Activated CD4-positive, alpha-beta T cell treated with anti-CD3 and anti-CD28 coated beads, Interleukin-2, amount 10 ng/mL, durations not matched to agents 24 days and 14 days (primary cell): ENCODE measurements around the gene TMEM270. TPM values are rescaled to one million over a fixed set of nuclear protein-coding genes. Genes with fewer than 3 reads are reported as not detected.
"Not testable (repeated sequence)": the region's sequence is repeated elsewhere in the genome, so short reads cannot be mapped to it uniquely, and the experiment has no call there.

ENCODE experiments used
- DNase-seq: peaks from one replicate; pipeline ENCODE4 v3.0.0; 2022
- H3K27ac Mint-ChIP-seq: one replicate; pipeline ENCODE4 v1.8.0; 2022; ENCODE audit warnings: mild to moderate bottlenecking, mixed read lengths
- H3K27me3 Mint-ChIP-seq: one replicate; pipeline ENCODE4 v1.8.0; 2022; ENCODE audit warnings: mixed read lengths
- H3K36me3 Mint-ChIP-seq: one replicate; pipeline ENCODE4 v1.8.0; 2022; ENCODE audit warnings: low read depth, mild to moderate bottlenecking, mixed read lengths
- H3K4me1 Mint-ChIP-seq: one replicate; pipeline ENCODE4 v1.8.0; 2021; ENCODE audit warnings: mixed read lengths
- H3K4me3 Mint-ChIP-seq: one replicate; pipeline ENCODE4 v1.8.0; 2022; ENCODE audit warnings: mild to moderate bottlenecking, moderate library complexity, mixed read lengths
- H3K9me3 Mint-ChIP-seq: one replicate; pipeline ENCODE4 v1.8.0; 2021; ENCODE audit warnings: mixed read lengths
- intact Hi-C: fragments of 100-400 bp; cut with micrococcal nuclease; formaldehyde crosslinking; loops from one replicate; pipeline ENCODE4 v1.15.1; 2023
- total RNA-seq: library from RNA; stranded (reverse); gene quantifications from 2 replicates; pipeline ENCODE4 v1.2.3, GENCODE V29; 2022

The TMEM270 gene
- total RNA-seq, 1 donor from 2014 or later = not detected

GRCh38 chr7:73839743-73840714 is 20.9 kb upstream of the TMEM270 start:
- no peak overlapping the region for H3K27ac Mint-ChIP-seq
- H3K4me1 Mint-ChIP-seq = peaks cover 9% of the 10 kb centered on the region
- no peaks in the 10 kb centered on the region for H3K9me3 Mint-ChIP-seq
- DNase-seq = no peak
- H3K4me3 Mint-ChIP-seq = no peak overlapping the region
- peaks cover 11% of the 10 kb centered on the region for H3K27me3 Mint-ChIP-seq
- H3K36me3 Mint-ChIP-seq = no peaks in the 10 kb centered on the region
- intact Hi-C loops = no loop called here

- DNase-seq = no peak
- H3K9me3 Mint-ChIP-seq = no peaks in the 10 kb centered on the region
- H3K4me1 Mint-ChIP-seq = peaks cover 9% of the 10 kb centered on the region
- H3K27me3 Mint-ChIP-seq = peaks cover 14% of the 10 kb centered on the region
- intact Hi-C loops = no loop called here
- H3K4me3 Mint-ChIP-seq = no peak overlapping the region
- no peak overlapping the region for H3K27ac Mint-ChIP-seq
- H3K36me3 Mint-ChIP-seq = no peaks in the 10 kb centered on the region
Observed at GRCh38 chr7:73840715-73841379, 20.1 kb upstream of the TMEM270 start.

- peak overlapping the region; percentile 86 for H3K4me3 Mint-ChIP-seq
- no peak overlapping the region for H3K27ac Mint-ChIP-seq
- peaks cover 9% of the 10 kb centered on the region for H3K4me1 Mint-ChIP-seq
- H3K27me3 Mint-ChIP-seq = peaks cover 15% of the 10 kb centered on the region
- intact Hi-C loops = loop anchor here (1.0 kb wide), 1 partner anchor 10 kb away; no protein-coding TSS in a partner anchor
- H3K9me3 Mint-ChIP-seq = no peaks in the 10 kb centered on the region
- H3K36me3 Mint-ChIP-seq = no peaks in the 10 kb centered on the region
- no peak for DNase-seq
Observed at GRCh38 chr7:73841689-73842066, 19.3 kb upstream of the TMEM270 start.

- intact Hi-C loops = loop anchor here (1.0 kb wide), 1 partner anchor 9 kb away; no protein-coding TSS in a partner anchor
- Mint-ChIP-seq H3K27me3 (peaks cover 15% of the 10 kb centered on the region), H3K9me3 (no peaks in the 10 kb centered on the region), H3K4me1 (peaks cover 9% of the 10 kb centered on the region), H3K36me3 (no peaks in the 10 kb centered on the region), H3K27ac (peak within 1 kb of the TSS; percentile 77), H3K4me3 (peak within 1 kb of the TSS; percentile 86)
- peak; percentile 97 for DNase-seq
Observed at GRCh38 chr7:73842067-73842976, 18.6 kb upstream of the TMEM270 start, which contains the start of gene METTL27. Gene METTL27 (minus strand): TSS chr7:73842516. CDS start chr7:73842140, 376 bp downstream.

GRCh38 chr7:73844131-73844547 is 16.8 kb upstream of the TMEM270 start:
- peaks cover 6% of the 10 kb centered on the region for H3K4me1 Mint-ChIP-seq
- intact Hi-C loops = no loop called here
- no peak for DNase-seq
- no peaks in the 10 kb centered on the region for H3K9me3 Mint-ChIP-seq
- no peaks in the 10 kb centered on the region for H3K36me3 Mint-ChIP-seq
- peaks cover 21% of the 10 kb centered on the region for H3K27me3 Mint-ChIP-seq
- no peak overlapping the region for H3K4me3 Mint-ChIP-seq
- no peak overlapping the region for H3K27ac Mint-ChIP-seq

- intact Hi-C loops = no loop called here
- Mint-ChIP-seq H3K9me3 (no peaks in the 10 kb centered on the region), H3K4me3 (no peak overlapping the region), H3K4me1 (peaks cover 9% of the 10 kb centered on the region), H3K36me3 (no peaks in the 10 kb centered on the region), H3K27ac (no peak overlapping the region), H3K27me3 (peaks cover 24% of the 10 kb centered on the region)
- no peak for DNase-seq
Observed at GRCh38 chr7:73844848-73845460, 16.0 kb upstream of the TMEM270 start.

- intact Hi-C loops = not testable (repeated sequence)
Observed at GRCh38 chr7:73845701-73846195, 15.2 kb upstream of the TMEM270 start.

GRCh38 chr7:73847941-73848723 is 12.8 kb upstream of the TMEM270 start:
- Mint-ChIP-seq H3K4me3 (no peak overlapping the region), H3K36me3 (no peaks in the 10 kb centered on the region), H3K27ac (no peak overlapping the region), H3K27me3 (peaks cover 32% of the 10 kb centered on the region), H3K4me1 (peaks cover 27% of the 10 kb centered on the region), H3K9me3 (no peaks in the 10 kb centered on the region)
- intact Hi-C loops = no loop called here
- no peak for DNase-seq

More at GRCh38 chr7:73845701-73846195, 15.2 kb upstream of the TMEM270 start:
- not testable (repeated sequence) for H3K36me3 Mint-ChIP-seq, H3K4me3 Mint-ChIP-seq, H3K9me3 Mint-ChIP-seq, H3K27ac Mint-ChIP-seq, DNase-seq
- H3K4me1 Mint-ChIP-seq = peaks cover 12% of the 10 kb centered on the region
- H3K27me3 Mint-ChIP-seq = peaks cover 28% of the 10 kb centered on the region

GRCh38 chr7:73850781-73851207 is 10.2 kb upstream of the TMEM270 start:
- no peaks in the 10 kb centered on the region for H3K36me3 Mint-ChIP-seq
- no peak overlapping the region for H3K27ac Mint-ChIP-seq
- H3K9me3 Mint-ChIP-seq = no peaks in the 10 kb centered on the region
- H3K4me1 Mint-ChIP-seq = peaks cover 24% of the 10 kb centered on the region
- H3K4me3 Mint-ChIP-seq = no peak overlapping the region
- peaks cover 27% of the 10 kb centered on the region for H3K27me3 Mint-ChIP-seq
- intact Hi-C loops = loop anchor here (1.0 to 5.0 kb wide), 5 partner anchors 8 to 133 kb away; partner anchors contain the start of genes ABHD11, METTL27 and STX1A
- no peak for DNase-seq

GRCh38 chr7:73851410-73852338 is 9.3 kb upstream of the TMEM270 start:
- H3K9me3 Mint-ChIP-seq = no peaks in the 10 kb centered on the region

GRCh38 chr7:73852500-73852899 is 8.5 kb upstream of the TMEM270 start:
- DNase-seq = no peak
- no peak overlapping the region for H3K27ac Mint-ChIP-seq
- H3K4me1 Mint-ChIP-seq = peaks cover 24% of the 10 kb centered on the region
- peaks cover 31% of the 10 kb centered on the region for H3K27me3 Mint-ChIP-seq
- intact Hi-C loops = loop anchor here (5.0 kb wide), 1 partner anchor 135 kb away; the partner anchor contains the start of gene STX1A
- H3K9me3 Mint-ChIP-seq = no peaks in the 10 kb centered on the region
- H3K36me3 Mint-ChIP-seq = no peaks in the 10 kb centered on the region
- no peak overlapping the region for H3K4me3 Mint-ChIP-seq

More at GRCh38 chr7:73851410-73852338, 9.3 kb upstream of the TMEM270 start:
- peaks cover 24% of the 10 kb centered on the region for H3K4me1 Mint-ChIP-seq
- peak overlapping the region; percentile 64 for H3K27ac Mint-ChIP-seq
- H3K4me3 Mint-ChIP-seq = peak overlapping the region; percentile 14
- DNase-seq = peak; percentile 75
- intact Hi-C loops = loop anchor here (1.0 to 5.0 kb wide), 5 partner anchors 9 to 134 kb away; partner anchors contain the start of genes ABHD11, METTL27 and STX1A
- peaks cover 27% of the 10 kb centered on the region for H3K27me3 Mint-ChIP-seq
- H3K36me3 Mint-ChIP-seq = no peaks in the 10 kb centered on the region
